IMR-90 (cell line): ENCODE measurements around the gene MAN2A2. TPM values are rescaled to one million over a fixed set of nuclear protein-coding genes. Genes with fewer than 3 reads are reported as not detected.

Experiments
- ATAC-seq: fragments of 200-7000 bp; cut with Tn5 transposase; 2 replicates; pipeline ENCODE4 v1.9.1; 2020; ENCODE audit warnings: low read depth, mild to moderate bottlenecking, moderate library complexity
- BruUV-seq: library from RNA; stranded (reverse); fragments of 400-500 nt; replicated peaks from 2 replicates; lab custom pipeline; 2021; lab: Mats Ljungman, UMichigan
- CTCF ChIA-PET: fragments of 300-600 bp; formaldehyde crosslinking; extraction: SDS; loops from one replicate; lab custom pipeline; 2021; ENCODE audit warnings: antibody characterized with exemption; lab: Yijun Ruan, JAX
- POLR2A ChIA-PET: fragments of 300-600 bp; sonication (Branson Sonifier 250); formaldehyde crosslinking; loops from one replicate; lab custom pipeline; 2022; ENCODE audit warnings: antibody characterized with exemption; ENCODE audit not compliant: unreplicated experiment; lab: Charles Lee
- DNase-seq: peaks from one replicate; pipeline ENCODE4 v3.0.0; 2013
- H2AFZ ChIP-seq: replicated peaks from 2 replicates; pipeline ENCODE3; 2013; ENCODE audit warnings: low read length, mild to moderate bottlenecking; ENCODE audit not compliant: poor library complexity
- H2AK5ac ChIP-seq: 2 replicates; pipeline ENCODE4 v1.6.1; 2013; ENCODE audit warnings: low read depth, low read length, inconsistent platforms
- H2AK9ac ChIP-seq: replicated peaks from 2 replicates; pipeline ENCODE3; 2013; ENCODE audit warnings: mild to moderate bottlenecking, low read depth, low read length, moderate library complexity; ENCODE audit not compliant: poor library complexity
- H2BK120ac ChIP-seq: 2 replicates; pipeline ENCODE4 v1.6.1; 2013; ENCODE audit warnings: low read depth, low read length, inconsistent platforms
- H2BK15ac ChIP-seq: 3 replicates; pipeline ENCODE4 v1.6.1; 2013; ENCODE audit warnings: low read depth, low read length, inconsistent platforms
- H2BK20ac ChIP-seq: 2 replicates; pipeline ENCODE4 v1.6.1; 2013; ENCODE audit warnings: low read depth, mild to moderate bottlenecking, inconsistent platforms, low read length, moderate library complexity
- H2BK5ac ChIP-seq: 2 replicates; pipeline ENCODE4 v1.6.1; 2013; ENCODE audit warnings: mild to moderate bottlenecking, low read depth, low read length, inconsistent platforms; ENCODE audit not compliant: poor library complexity, severe bottlenecking
- H3K14ac ChIP-seq: replicated peaks from 2 replicates; pipeline ENCODE4 v1.6.1; 2013; ENCODE audit warnings: low read depth, low read length, inconsistent platforms
- H3K18ac ChIP-seq: 2 replicates; pipeline ENCODE4 v1.6.1; 2013; ENCODE audit warnings: low read depth, low read length, control low read depth
- H3K23ac ChIP-seq: 2 replicates; pipeline ENCODE4 v1.6.1; 2013; ENCODE audit warnings: low read depth, low read length, inconsistent platforms
- H3K27ac ChIP-seq: 2 replicates; pipeline ENCODE4 v1.5.1; 2013; ENCODE audit warnings: mild to moderate bottlenecking, control low read depth, low read length; ENCODE audit not compliant: insufficient read depth
- H3K27me3 ChIP-seq: 2 replicates; pipeline ENCODE4 v1.6.1; 2013; ENCODE audit warnings: low read length; ENCODE audit not compliant: control insufficient read depth, insufficient read depth
- H3K36me3 ChIP-seq: 2 replicates; pipeline ENCODE4 v1.6.1; 2013; ENCODE audit warnings: low read length, mixed read lengths; ENCODE audit not compliant: control insufficient read depth, insufficient read depth
- H3K4ac ChIP-seq: 2 replicates; pipeline ENCODE4 v1.6.1; 2013; ENCODE audit warnings: low read depth, low read length, inconsistent platforms
- H3K4me1 ChIP-seq: 2 replicates; pipeline ENCODE4 v1.6.1; 2013; ENCODE audit warnings: low read length, mixed read lengths; ENCODE audit not compliant: control insufficient read depth, insufficient read depth
- H3K4me2 ChIP-seq: 2 replicates; pipeline ENCODE4 v1.6.1; 2013; ENCODE audit warnings: low read depth, mild to moderate bottlenecking, control low read depth, low read length, moderate library complexity
- H3K4me3 ChIP-seq: 2 replicates; pipeline ENCODE4 v1.5.1; 2013; ENCODE audit warnings: low read depth, mild to moderate bottlenecking, control low read depth, low read length, moderate library complexity; ENCODE audit not compliant: insufficient read depth
- H3K56ac ChIP-seq: 2 replicates; pipeline ENCODE4 v1.6.1; 2013; ENCODE audit warnings: low read length, inconsistent platforms; ENCODE audit not compliant: insufficient read depth; ENCODE audit errors: extremely low read depth
- H3K79me1 ChIP-seq, 2 experiments: 2 replicates each; pipeline ENCODE4 v1.6.1; 2013; ENCODE audit warnings: low read length in 2 of 2, inconsistent platforms in 1 of 2, low read depth in 1 of 2
- H3K9ac ChIP-seq: 2 replicates; pipeline ENCODE4 v1.6.1; 2013; ENCODE audit warnings: low read depth, low read length, control low read depth
- H3K9me1 ChIP-seq: 2 replicates; pipeline ENCODE4 v1.6.1; 2013; ENCODE audit warnings: low read length, inconsistent platforms; ENCODE audit not compliant: insufficient read depth
- H3K9me3 ChIP-seq: 2 replicates; pipeline ENCODE4 v1.6.1; 2013; ENCODE audit warnings: low read length; ENCODE audit not compliant: control insufficient read depth, insufficient read depth
- H4K20me1 ChIP-seq: 2 replicates; pipeline ENCODE4 v1.6.1; 2013; ENCODE audit warnings: low read length, inconsistent platforms; ENCODE audit not compliant: insufficient read depth
- H4K5ac ChIP-seq: 2 replicates; pipeline ENCODE4 v1.6.1; 2013; ENCODE audit warnings: mild to moderate bottlenecking, low read depth, low read length, control low read depth
- H4K8ac ChIP-seq, 2 experiments: 2 replicates each; pipeline ENCODE4 v1.6.1; 2013; ENCODE audit warnings: low read depth in 2 of 2, low read length in 2 of 2, control low read depth in 1 of 2, inconsistent platforms in 1 of 2
- H4K91ac ChIP-seq: 2 replicates; pipeline ENCODE4 v1.6.1; 2013; ENCODE audit warnings: low read depth, low read length, inconsistent platforms; ENCODE audit not compliant: insufficient read depth
- BHLHE40 ChIP-seq: fragments of 150-350 bp; IDR thresholded peaks from 2 replicates; pipeline ENCODE4 v1.6.1; 2016; ENCODE audit warnings: mild to moderate bottlenecking, low read depth, low read length
- CHD1 ChIP-seq: IDR thresholded peaks from 2 replicates; pipeline ENCODE4 v1.6.1; 2012; ENCODE audit warnings: low read depth, low read length, improper control_type of control experiment
- CTCF ChIP-seq: conservative IDR thresholded peaks from 2 replicates; pipeline ENCODE4 v1.5.1; 2012; ENCODE audit warnings: mild to moderate bottlenecking, low read depth, low read length, improper control_type of control experiment
- ELK1 ChIP-seq: fragments of 150-350 bp; IDR thresholded peaks from 2 replicates; pipeline ENCODE4 v1.6.1; 2016; ENCODE audit warnings: low read depth, mild to moderate bottlenecking, low read length, moderate library complexity, borderline replicate concordance
- FOS ChIP-seq: fragments of 150-350 bp; IDR thresholded peaks from 2 replicates; pipeline ENCODE4 v1.6.1; 2016; ENCODE audit warnings: low read depth, low read length
- MAFK ChIP-seq: IDR thresholded peaks from 2 replicates; pipeline ENCODE4 v1.6.1; 2012; ENCODE audit warnings: low read depth, low read length, improper control_type of control experiment
- MXI1 ChIP-seq: IDR thresholded peaks from 2 replicates; pipeline ENCODE4 v1.6.1; 2012; ENCODE audit warnings: low read depth, mild to moderate bottlenecking, low read length, moderate library complexity, borderline replicate concordance
- NFE2L2 ChIP-seq: fragments of 150-350 bp; IDR thresholded peaks from 2 replicates; pipeline ENCODE4 v1.6.1; 2016; ENCODE audit warnings: low read depth, mild to moderate bottlenecking, low read length
- POLR2A ChIP-seq: IDR thresholded peaks from 2 replicates; pipeline ENCODE4 v1.6.1; 2012; ENCODE audit warnings: mild to moderate bottlenecking, low read depth, low read length
- RAD21 ChIP-seq: IDR thresholded peaks from 2 replicates; pipeline ENCODE4 v1.6.1; 2012; ENCODE audit warnings: low read length, improper control_type of control experiment
- RCOR1 ChIP-seq: IDR thresholded peaks from 2 replicates; pipeline ENCODE4 v1.6.1; 2012; ENCODE audit warnings: mild to moderate bottlenecking, low read length, improper control_type of control experiment; ENCODE audit not compliant: insufficient replicate concordance
- RFX5 ChIP-seq: IDR thresholded peaks from 2 replicates; pipeline ENCODE4 v1.8.0; 2012; ENCODE audit warnings: low read depth, mild to moderate bottlenecking, low read length, moderate library complexity
- SMC3 ChIP-seq: fragments of 150-350 bp; IDR thresholded peaks from 2 replicates; pipeline ENCODE4 v1.6.1; 2016; ENCODE audit warnings: low read depth, mild to moderate bottlenecking, antibody characterized with exemption, low read length, moderate library complexity
- USF2 ChIP-seq: fragments of 150-350 bp; IDR thresholded peaks from 2 replicates; pipeline ENCODE4 v1.6.1; 2017; ENCODE audit warnings: mild to moderate bottlenecking, antibody characterized with exemption, low read length, low read depth
- WGBS, 2 experiments: methylation state at CpG; one replicate each; pipeline versions ENCODE4 v1.1.5 to v1.1.7; 2013; ENCODE audit warnings: missing lambda C conversion rate in 2 of 2; ENCODE audit not compliant: insufficient read length in 1 of 2; ENCODE audit errors: extremely low coverage in 2 of 2; 5-methylcytosine and 5-hydroxymethylcytosine counted together
- dilution Hi-C: fragments of 300-500 bp; cut with HindIII; formaldehyde crosslinking; loops from one replicate; pipeline ENCODE4 v1.14.3; 2018; ENCODE audit warnings: low sequenced_read_pairs; ENCODE audit not compliant: unreplicated experiment
- in situ Hi-C: fragments of 300-500 bp; cut with MboI; formaldehyde crosslinking; loops from 3 replicates; pipeline ENCODE4 v1.14.3; 2019; ENCODE audit warnings: low sequenced_read_pairs, inconsistent platforms, mixed read lengths
- intact Hi-C: fragments of 100-400 bp; cut with micrococcal nuclease; formaldehyde crosslinking; loops from 2 replicates; pipeline ENCODE4 v1.10.0; 2022
- polyA plus RNA-seq, 3 experiments: library from polyadenylated mRNA; depleted of rRNA; stranded (reverse); fragments of >200 nt; gene quantifications; 2 replicates each; pipeline ENCODE4 v1.2.3, GENCODE V29; 2012; ENCODE audit warnings: low replicate concordance in 1 of 3
- total RNA-seq: library from RNA; depleted of rRNA; stranded (reverse); fragments of >200 nt; gene quantifications from 2 replicates; pipeline ENCODE4 v1.2.3, GENCODE V29; 2012

The MAN2A2 gene
- total and polyA plus RNA-seq, 2 of the 4 experiments (the other 2 are of a cell fraction): 3.4 to 52.5 TPM

GRCh38 chr15:90952901-90953677 lies 50.0 kb downstream of the MAN2A2 start:
- Histone ChIP-seq H4K8ac (no peak overlapping the region), H3K4ac (no peak overlapping the region), H3K27ac (no peak overlapping the region), H2AK5ac (no peak overlapping the region), H3K9me1 (no peaks in the 10 kb centered on the region), H3K4me1 (peaks cover 6% of the 10 kb centered on the region), H2AK9ac (no peak overlapping the region), H4K5ac (no peak overlapping the region), H3K23ac (no peak overlapping the region), H2BK20ac (no peak overlapping the region), H2BK120ac (no peak overlapping the region), H3K4me2 (no peak overlapping the region), H3K9me3 (no peaks in the 10 kb centered on the region), H3K18ac (no peak overlapping the region), H3K36me3 (peaks cover 48% of the 10 kb centered on the region), H3K56ac (no peak overlapping the region), H2BK5ac (no peak overlapping the region), H3K14ac (no peak overlapping the region), H3K4me3 (no peak overlapping the region), H4K91ac (no peak overlapping the region), H2AFZ (no peak overlapping the region), H3K9ac (no peak overlapping the region), H3K79me1 (peaks cover 6 to 26% of the 10 kb centered on the region in 2 experiments; a peak in 3 of 4 replicates), H4K20me1 (no peaks in the 10 kb centered on the region), H2BK15ac (no peak overlapping the region), H3K27me3 (no peaks in the 10 kb centered on the region)
- TF ChIP-seq RCOR1: no peak
- TF ChIP-seq MAFK: no peak
- TF ChIP-seq POLR2A: no peak
- no peak for TF ChIP-seq RFX5
- no peak for TF ChIP-seq RAD21
- no peak for TF ChIP-seq USF2
- TF ChIP-seq SMC3: no peak
- no peak for TF ChIP-seq ELK1
- TF ChIP-seq FOS: no peak
- TF ChIP-seq CTCF: no peak
- no peak for TF ChIP-seq NFE2L2
- no peak for TF ChIP-seq MXI1
- TF ChIP-seq CHD1: no peak
- no peak for TF ChIP-seq BHLHE40
- ATAC-seq: no peak
- BruUV-seq: no TSS peak
- no peak for DNase-seq
- intact Hi-C loops (no loop called here), dilution Hi-C loops (no loop called here), in situ Hi-C loops (loop anchor here (10.0 kb wide), 1 partner anchor 322 kb away; no protein-coding TSS in a partner anchor)
- 93% methylated on average over 5 of the region's 14 CpGs; no CpG with 5 or more reads in 1 of the 2 experiments for WGBS, 2 experiments
- ChIA-PET CTCF (no interaction called here), POLR2A (no interaction called here)
